GM12892 (cell line): ENCODE measurements around the gene SHMT2.

Experiments
- POLR2A ChIP-seq: IDR thresholded peaks from 2 replicates; pipeline ENCODE4 v1.6.1; 2011; ENCODE audit warnings: low read depth, low read length, control low read depth
- POLR2AphosphoS5 ChIP-seq: IDR thresholded peaks from 2 replicates; pipeline ENCODE4 v1.6.1; 2011; ENCODE audit warnings: low read depth, low read length, control low read depth

DNA sequence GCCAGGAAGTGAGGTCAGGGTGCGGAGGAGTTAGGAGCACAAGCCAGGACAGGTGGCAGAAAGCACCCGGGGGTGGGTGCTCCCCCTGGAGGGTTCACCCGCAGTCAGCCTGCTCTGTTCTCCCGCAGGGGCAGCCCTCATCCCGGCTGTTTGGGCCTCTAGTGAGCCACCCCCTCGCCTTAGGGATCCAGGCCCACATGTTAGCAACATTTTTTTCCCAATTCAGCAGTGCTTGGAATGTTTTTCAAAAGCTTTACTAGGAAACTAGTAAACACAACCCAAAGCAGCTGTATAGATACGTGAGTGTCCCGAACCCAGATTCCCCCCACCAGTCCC lies 41.5 kb upstream of the SHMT2 start:
- no peak for TF ChIP-seq POLR2A
- TF ChIP-seq POLR2AphosphoS5: no peak
